Spleen (tissue), 11 donors: ENCODE measurements around the gene DENND1A. TPM values are rescaled to one million over a fixed set of nuclear protein-coding genes. Genes with fewer than 3 reads are reported as not detected.

ENCODE experiments used
- DNase-seq: peaks from one replicate; pipeline ENCODE4 v3.0.0-alpha.2; 2020
- H3K27ac ChIP-seq, 8 donors: fragments of 200-600 bp; sonication (generic) in 7 of 8; 1 replicate in 4 of 8; 2 replicates in 4 of 8; pipeline versions ENCODE4 v1.5.0 to v1.8.0; 2016 to 2021; ENCODE audit warnings: inconsistent platforms in 4 of 8, mild to moderate bottlenecking in 4 of 8, moderate library complexity in 1 of 8
- H3K27me3 ChIP-seq, 7 donors: fragments of 200-600 bp; sonication (generic) in 6 of 7; replicated peaks in 1 of 7; 1 replicate in 4 of 7; 2 replicates in 3 of 7; pipeline versions ENCODE4 v1.5.0 to v1.8.0; 2016 to 2021; ENCODE audit warnings: inconsistent platforms in 3 of 7, mild to moderate bottlenecking in 1 of 7
- H3K36me3 ChIP-seq, 6 donors: fragments of 200-600 bp; sonication (generic) in 5 of 6; 1 replicate in 4 of 6; 2 replicates in 2 of 6; pipeline versions ENCODE4 v1.5.0 to v1.8.0; 2016 to 2021; ENCODE audit warnings: inconsistent platforms in 2 of 6
- H3K4me1 ChIP-seq, 6 donors: fragments of 200-600 bp; sonication (generic) in 5 of 6; 1 replicate in 3 of 6; 2 replicates in 3 of 6; pipeline versions ENCODE4 v1.5.0 to v1.8.0; 2016 to 2021; ENCODE audit warnings: inconsistent platforms in 3 of 6
- H3K4me3 ChIP-seq, 8 donors: fragments of 200-600 bp; sonication (generic) in 7 of 8; 1 replicate in 4 of 8; 2 replicates in 4 of 8; pipeline versions ENCODE4 v1.5.0 to v1.8.0; 2016 to 2021; ENCODE audit warnings: inconsistent platforms in 4 of 8, mild to moderate bottlenecking in 4 of 8, moderate library complexity in 2 of 8
- H3K9me3 ChIP-seq, 8 donors: fragments of 200-600 bp; sonication (generic) in 7 of 8; 1 replicate in 4 of 8; 2 replicates in 4 of 8; pipeline versions ENCODE4 v1.5.0 to v1.8.0; 2016 to 2021; ENCODE audit warnings: inconsistent platforms in 4 of 8
- CTCF ChIP-seq, 11 experiments: fragments of 200-600 bp in 7 of 11; fragments of 450-650 bp in 4 of 11; sonication (generic) in 4 of 11; IDR thresholded peaks in 8 of 11; conservative IDR thresholded peaks in 3 of 11; 1 replicate in 7 of 11; 2 replicates in 4 of 11; pipeline versions ENCODE4 v1.4.0 to v1.8.0; 2016 to 2021; ENCODE audit warnings: antibody characterized with exemption in 11 of 11, inconsistent platforms in 4 of 11, mild to moderate bottlenecking in 1 of 11
- POLR2A ChIP-seq, 3 donors: fragments of 450-650 bp; IDR thresholded peaks; one replicate each; pipeline ENCODE4 v1.5.1; 2017; ENCODE audit warnings: antibody characterized with exemption in 3 of 3, mild to moderate bottlenecking in 1 of 3
- POLR2AphosphoS5 ChIP-seq, 3 donors: sonication (generic); formaldehyde crosslinking; IDR thresholded peaks; one replicate each; pipeline ENCODE4 v1.5.1; 2017; ENCODE audit warnings: antibody characterized with exemption in 3 of 3
- WGBS, 5 donors: extraction: QIAGEN DNeasy Blood & Tissue Kit in 3 of 5; methylation state at CpG; one replicate each; pipeline versions ENCODE4 v1.1.5 to v1.1.7; 2013 to 2018; 5-methylcytosine and 5-hydroxymethylcytosine counted together
- intact Hi-C: fragments of 100-400 bp; cut with DNase I; formaldehyde crosslinking; loops from one replicate; pipeline ENCODE4 v1.15.0; 2023; ENCODE audit warnings: low total_unique reads
- polyA plus RNA-seq, 3 donors: library from polyadenylated mRNA; stranded (reverse); fragments of 200-250 nt; gene quantifications; one replicate each; pipeline ENCODE4 v1.2.1, GENCODE V29; 2013
- total RNA-seq, 7 donors: library from RNA; depleted of rRNA in 3 of 7; stranded (reverse); fragments of >200 nt in 3 of 7; fragmentation: NEBNext Ultra II Directional in 4 of 7; extraction: Animal tissue kit (Norgen Biotek cat#: 25700) in 4 of 7; gene quantifications; one replicate each; pipeline versions ENCODE4 v1.1.0 to v1.2.1, GENCODE V29; 2016 to 2021
- donor health status: healthy with polysubstance abuse.
- donor health status: DM: no; HTN: no; CAD: no; lungs with moderate emphysema.
- donor health status: DM: no; HTN: no; CAD: no.
- donor health status: Bipolar disorder and iron deficiency.
- donor health status: healthy.
- donor health status: DM: no; HTN: no; CAD: no.
- donor health status: DM: yes; HTN: yes; CAD: no.

Gene DENND1A
- total and polyA plus RNA-seq, 10 donors, result 5.4 to 59.3 (median 48.8) TPM

GRCh38 chr9:123514766-123515165 is 415.2 kb downstream of the DENND1A start:
- DNase-seq, result no peak
- Histone ChIP-seq H3K4me3 (no peak overlapping the region), H3K27ac (no peak overlapping the region), H3K27me3 (no peaks in the 10 kb centered on the region), H3K36me3 (peaks cover 0 to 34% (median 0%) of the 10 kb centered on the region in 6 donors), H3K9me3 (no peaks in the 10 kb centered on the region), H3K4me1 (no peaks in the 10 kb centered on the region)
- TF ChIP-seq POLR2AphosphoS5 (IDR thresholded peaks at IDR 0.05), result no peak
- no peak for TF ChIP-seq POLR2A (IDR thresholded peaks at IDR 0.05)
- intact Hi-C loops, result no loop called here
- 72 to 87% (median 81%) methylated on average over 4 of the region's 4 CpGs for WGBS, 5 donors

- no peak for DNase-seq
- 95 to 100% (median 100%) methylated on average over 2 of the region's 2 CpGs for WGBS, 5 donors
- no peaks in the 10 kb centered on the region for H3K9me3 ChIP-seq
- no peaks in the 10 kb centered on the region for H3K27me3 ChIP-seq
- no peak overlapping the region for H3K27ac ChIP-seq
- no peaks in the 10 kb centered on the region for H3K4me1 ChIP-seq
- intact Hi-C loops, result no loop called here
- H3K4me3 ChIP-seq, result no peak overlapping the region
- H3K36me3 ChIP-seq, result peaks cover 0 to 37% (median 0%) of the 10 kb centered on the region in 6 donors
- no peak for TF ChIP-seq CTCF (IDR thresholded peaks at IDR 0.05 in 8 of 11, conservative IDR thresholded peaks at IDR 0.05 in 3 of 11)
- TF ChIP-seq POLR2A (IDR thresholded peaks at IDR 0.05), result no peak
- no peak for TF ChIP-seq POLR2AphosphoS5 (IDR thresholded peaks at IDR 0.05)
Observed at GRCh38 chr9:123513554-123513953, 416.4 kb downstream of the DENND1A start.

- H3K27ac ChIP-seq, result no peak overlapping the region
- H3K4me3 ChIP-seq, result no peak overlapping the region
- WGBS, 5 donors, result 76 to 86% (median 80%) methylated on average over 15 of the region's 15 CpGs
- H3K9me3 ChIP-seq, result no peaks in the 10 kb centered on the region
- TF ChIP-seq CTCF (IDR thresholded peaks at IDR 0.05 in 8 of 11, conservative IDR thresholded peaks at IDR 0.05 in 3 of 11) (no peak), POLR2AphosphoS5 (IDR thresholded peaks at IDR 0.05) (peak in 1 of 3 donors; percentile 8), POLR2A (IDR thresholded peaks at IDR 0.05) (no peak)
- peaks cover 0 to 37% (median 0%) of the 10 kb centered on the region in 6 donors for H3K36me3 ChIP-seq
- intact Hi-C loops, result no loop called here
- H3K4me1 ChIP-seq, result peaks cover 0 to 9% (median 0%) of the 10 kb centered on the region in 6 donors
- DNase-seq, result no peak
- no peaks in the 10 kb centered on the region for H3K27me3 ChIP-seq
Observed at GRCh38 chr9:123511326-123512277, 418.3 kb downstream of the DENND1A start.

GRCh38 chr9:123509646-123510045 is 420.3 kb downstream of the DENND1A start:
- no peak overlapping the region for H3K27ac ChIP-seq
- no peak for DNase-seq
- 86 to 96% (median 90%) methylated on average over 2 of the region's 2 CpGs for WGBS, 5 donors
- H3K4me1 ChIP-seq, result peaks cover 0 to 9% (median 0%) of the 10 kb centered on the region in 6 donors
- intact Hi-C loops, result no loop called here
- H3K9me3 ChIP-seq, result no peaks in the 10 kb centered on the region
- H3K4me3 ChIP-seq, result no peak overlapping the region
- H3K27me3 ChIP-seq, result no peaks in the 10 kb centered on the region
- H3K36me3 ChIP-seq, result peaks cover 0 to 37% (median 0%) of the 10 kb centered on the region in 6 donors
- TF ChIP-seq CTCF (IDR thresholded peaks at IDR 0.05 in 8 of 11, conservative IDR thresholded peaks at IDR 0.05 in 3 of 11) (no peak), POLR2AphosphoS5 (IDR thresholded peaks at IDR 0.05) (no peak), POLR2A (IDR thresholded peaks at IDR 0.05) (no peak)
